ENCODE measurements around the gene STK25.
"Not testable (repeated sequence)": the region's sequence is repeated elsewhere in the genome, so short reads cannot be mapped to it uniquely, and the experiment has no call there.

Gene STK25

GRCh38 chr2:241539616-241540374, 31.4 kb upstream of the STK25 start:
- DNase-seq (ENCODE audit: low read depth in 2 of 2): no peak

DNA sequence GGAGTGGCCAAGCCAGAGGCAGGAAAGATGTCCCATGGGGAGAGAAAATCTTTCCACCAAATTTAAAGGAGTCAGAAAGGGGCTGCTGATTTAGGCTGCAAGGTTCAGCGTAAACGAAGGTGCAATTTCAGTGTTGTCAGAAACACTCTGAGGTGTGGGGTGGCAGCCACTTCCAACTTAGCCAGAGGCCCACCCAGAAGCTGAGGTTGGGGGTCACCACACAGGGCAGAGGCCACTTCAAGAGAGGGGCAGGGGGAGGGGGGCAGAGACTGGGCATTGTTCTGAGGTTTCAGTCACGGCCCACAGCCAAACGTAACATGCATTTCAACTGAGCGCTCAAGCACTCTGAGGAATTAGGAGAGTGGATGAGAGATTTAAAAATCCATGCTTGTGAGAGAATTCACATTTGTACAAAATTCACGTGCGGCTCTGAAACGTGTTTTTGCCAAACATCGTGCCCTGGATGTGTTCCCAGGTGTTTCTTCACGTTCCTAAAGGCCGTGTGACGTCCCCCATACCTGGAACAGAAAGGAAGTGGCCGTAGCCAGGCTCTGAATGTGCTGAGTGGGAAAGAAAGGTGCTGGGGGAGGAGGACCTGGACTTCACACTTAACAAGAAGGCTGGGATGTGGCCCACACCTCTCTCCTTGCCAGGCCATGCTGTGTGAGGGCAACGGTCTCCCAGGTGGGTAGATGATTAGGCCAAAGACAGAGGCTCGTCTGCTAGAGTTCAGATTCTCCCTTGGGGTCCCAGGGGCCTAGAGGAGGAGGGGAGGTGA, 30.6 kb upstream of the STK25 start:
- DNase-seq (ENCODE audit: low read depth in 2 of 2): no peak

GRCh38 chr2:241535871-241536655, 27.7 kb upstream of the STK25 start:
- no peak for DNase-seq (ENCODE audit: low read depth in 2 of 2)

- DNase-seq (ENCODE audit: low read depth in 2 of 2): no peak
Observed at GRCh38 chr2:241534701-241535375, 26.5 kb upstream of the STK25 start.

- no peak for DNase-seq (ENCODE audit: low read depth in 2 of 2)
Observed at GRCh38 chr2:241534293-241534692, 25.9 kb upstream of the STK25 start.

DNA sequence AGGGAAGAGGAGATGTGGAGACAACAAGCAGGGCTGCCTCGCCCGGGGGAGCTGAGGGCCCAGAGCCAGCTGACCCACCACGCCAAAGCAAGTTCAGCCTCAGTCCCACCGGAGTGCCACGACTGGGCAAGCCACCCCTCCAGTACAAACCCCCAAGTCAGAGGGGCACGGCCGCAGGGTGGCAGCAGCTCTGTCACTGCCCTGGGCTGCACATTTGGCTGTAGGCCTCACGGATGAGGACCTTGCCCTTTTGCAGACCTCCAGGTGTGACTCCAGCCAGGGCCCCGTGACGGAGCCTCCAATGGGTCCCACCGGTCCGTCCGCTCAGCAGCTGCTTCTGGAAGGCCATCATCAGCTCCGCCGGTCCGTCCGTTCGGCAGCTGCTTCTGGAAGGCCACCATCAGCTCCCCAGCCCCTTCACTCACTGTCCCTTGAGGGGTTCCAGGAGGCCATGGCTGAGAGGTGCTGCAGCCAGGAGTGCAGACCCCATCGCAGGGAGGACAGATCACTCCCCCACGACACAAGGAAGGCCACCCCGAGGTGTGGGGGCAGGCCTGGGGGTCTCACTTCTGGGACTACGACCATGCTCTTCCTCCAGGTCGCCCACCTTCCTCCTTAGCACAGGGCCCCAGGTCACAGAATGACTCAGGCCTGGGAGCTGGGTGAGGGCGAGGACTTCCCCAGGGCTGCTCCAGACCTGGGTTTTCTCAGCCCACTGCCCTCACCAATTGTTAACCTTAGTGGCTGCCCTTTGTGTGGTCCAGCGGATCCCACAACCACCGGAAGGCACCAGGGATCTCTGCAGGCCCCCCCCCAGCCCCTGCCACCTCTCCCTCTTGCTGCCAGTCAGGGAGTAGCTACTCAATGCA, 24.6 kb upstream of the STK25 start:
- no peak for DNase-seq (ENCODE audit: low read depth in 2 of 2)

GRCh38 chr2:241532168-241532567, 23.8 kb upstream of the STK25 start:
- DNase-seq (ENCODE audit: low read depth in 2 of 2): no peak

DNA sequence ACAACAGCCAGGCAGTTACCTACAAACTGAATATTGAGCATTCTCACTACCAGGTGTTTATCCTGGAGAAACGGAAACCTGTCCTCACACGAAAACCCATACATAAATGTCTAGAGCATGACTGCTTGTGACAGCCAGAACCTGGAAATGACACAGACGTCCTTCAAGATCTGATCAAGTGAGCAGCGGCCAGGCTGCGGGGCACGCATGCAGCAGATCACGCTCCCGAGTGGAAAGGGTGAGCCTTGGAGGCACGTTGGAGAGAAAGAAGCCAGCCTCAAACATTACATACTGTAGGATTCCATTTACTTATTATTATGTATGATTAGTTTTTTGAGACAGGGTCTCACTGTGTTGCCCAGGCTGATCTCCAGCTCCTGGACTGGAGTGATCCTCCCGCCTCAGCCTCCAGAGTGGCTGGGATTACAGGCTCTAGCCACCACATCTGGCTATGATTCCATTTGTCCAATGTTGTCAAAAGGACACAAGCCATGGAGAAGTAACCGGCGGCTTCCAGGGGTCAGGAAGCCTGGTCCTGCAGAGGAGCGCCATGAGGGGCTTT, 22.9 kb upstream of the STK25 start:
- no peak for DNase-seq (ENCODE audit: low read depth in 2 of 2)

GRCh38 chr2:241530571-241530970, 22.2 kb upstream of the STK25 start:
- DNase-seq (ENCODE audit: low read depth in 2 of 2): no peak

- DNase-seq (ENCODE audit: low read depth in 2 of 2): not testable (repeated sequence)
Observed at GRCh38 chr2:241525818-241526780, 17.7 kb upstream of the STK25 start.

GRCh38 chr2:241522477-241522876, 14.1 kb upstream of the STK25 start:
- no peak for DNase-seq (ENCODE audit: low read depth in 2 of 2)

GRCh38 chr2:241519669-241520068, 11.3 kb upstream of the STK25 start:
- DNase-seq (ENCODE audit: low read depth in 2 of 2): no peak

GRCh38 chr2:241517297-241517696, 8.9 kb upstream of the STK25 start:
- DNase-seq (ENCODE audit: low read depth in 2 of 2): no peak

- no peak for DNase-seq (ENCODE audit: low read depth in 2 of 2)
Observed at GRCh38 chr2:241516520-241516965, 8.2 kb upstream of the STK25 start.

- no peak for DNase-seq (ENCODE audit: low read depth in 2 of 2)
Observed at GRCh38 chr2:241514986-241515737, 6.8 kb upstream of the STK25 start.

DNA sequence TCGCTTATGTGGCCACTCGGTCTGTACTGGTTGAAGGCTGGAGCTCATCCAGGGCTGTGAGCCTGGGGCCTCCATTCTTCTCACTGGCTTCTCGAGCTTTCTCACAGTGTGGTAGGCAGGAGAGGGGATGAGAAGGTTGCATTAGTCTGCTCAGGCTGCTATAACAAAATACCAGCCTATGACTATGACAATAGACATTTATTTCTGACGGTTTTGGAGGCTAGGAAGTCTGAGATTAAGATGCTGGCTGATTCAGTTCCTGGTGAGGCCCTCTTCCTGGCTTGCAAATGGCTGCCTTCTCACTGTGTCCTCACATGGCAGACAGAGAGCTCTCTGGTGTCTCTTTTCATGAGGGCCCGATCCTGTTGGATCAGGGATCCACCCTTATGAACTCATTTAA, 6.2 kb upstream of the STK25 start:
- no peak for DNase-seq (ENCODE audit: low read depth in 2 of 2)

GRCh38 chr2:241511091-241511741, 2.8 kb upstream of the STK25 start:
- DNase-seq (ENCODE audit: low read depth in 2 of 2): no peak

DNA sequence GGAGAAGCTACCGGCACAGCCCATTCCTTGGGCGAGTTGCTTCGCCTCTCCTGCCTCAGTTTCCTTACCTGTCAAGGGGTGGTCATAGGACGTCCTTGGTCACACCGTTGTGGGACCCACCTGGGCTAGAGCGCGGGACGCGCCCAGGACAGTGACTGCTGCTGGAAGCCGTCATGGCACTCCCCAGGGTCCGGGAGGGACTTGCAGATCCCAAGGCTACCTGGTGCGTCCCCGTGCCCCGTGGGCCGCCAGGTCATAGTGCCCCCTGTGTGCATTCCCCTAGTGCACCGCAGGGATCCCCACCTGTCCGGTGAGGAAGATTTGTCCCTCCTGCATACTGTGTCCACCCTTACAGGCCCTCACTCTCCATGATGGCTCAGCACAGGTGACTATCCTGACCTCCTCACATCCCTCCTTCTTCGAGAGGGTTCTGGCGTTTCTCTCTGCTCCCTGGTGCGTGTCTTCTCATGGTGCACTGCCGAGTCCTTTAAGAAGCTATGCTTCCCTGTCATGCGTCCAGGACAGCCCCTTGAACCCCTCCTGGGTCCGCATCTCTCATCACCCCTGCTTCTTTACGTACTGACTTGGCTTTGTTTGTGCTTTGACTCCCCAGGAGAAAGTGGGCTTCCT, 886 bp upstream of the STK25 start:
- no peak for DNase-seq (ENCODE audit: low read depth in 2 of 2)

All from stimulated activated CD8-positive, alpha-beta memory T cell treated with anti-CD3 and anti-CD28 coated beads, Interleukin-2, amount 100 ng/mL, for 1 hour (primary cell).